GM21717 (cell line): ENCODE results near the gene LTC4S.

Experiments used
- ATAC-seq: cut with Tn5 transposase; IDR thresholded peaks from one replicate; pipeline ENCODE4 v1.9.1; 2021; ENCODE audit warnings: mild to moderate bottlenecking, moderate library complexity; ENCODE audit not compliant: unreplicated experiment

Gene LTC4S

GRCh38 chr5:179840766-179841165 is 47.0 kb downstream of the LTC4S start:
- ATAC-seq = no peak

DNA sequence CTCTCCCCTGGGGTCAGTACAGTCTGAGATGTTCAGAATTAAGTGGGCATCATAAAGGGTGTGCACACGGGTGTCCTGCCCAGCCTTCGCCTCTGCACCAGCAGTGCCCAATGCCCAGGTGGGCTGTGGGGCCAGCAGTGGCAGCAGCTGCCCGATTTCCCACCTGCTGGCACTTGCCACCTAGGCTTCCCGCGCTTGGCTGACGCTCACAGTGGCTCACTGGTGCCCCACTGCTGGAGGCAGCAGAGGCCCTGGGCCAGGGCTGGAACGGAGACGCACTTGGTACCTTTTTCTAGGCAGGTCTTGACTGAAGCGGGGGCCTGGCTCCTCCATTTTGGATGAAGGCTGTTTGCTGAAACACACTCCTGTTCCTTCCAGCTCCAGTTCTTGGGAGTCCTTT is 47.8 kb downstream of the LTC4S start:
- ATAC-seq = no peak
